Measurements from ENCODE around the gene TRIOBP.

- TF ChIP-seq CTCF (IDR thresholded peaks at IDR 0.05; ENCODE audit: insufficient read depth, low read depth, low read length): no peak
- TF ChIP-seq EZH2 (IDR thresholded peaks at IDR 0.05; ENCODE audit: insufficient read depth, low read length): no peak
Observed at GRCh38 chr22:37746366-37747079, 49.7 kb downstream of the TRIOBP start.

All from astrocyte (in vitro differentiated cells and primary cell).